PC-3 (cell line): Measurements from ENCODE around the gene NELFA. TPM values are rescaled to one million over a fixed set of nuclear protein-coding genes. Genes with fewer than 3 reads are reported as not detected.

Experiments
- ATAC-seq: fragments of 200-7000 bp; cut with Tn5 transposase; 2 replicates; pipeline ENCODE4 v1.9.1; 2020; ENCODE audit warnings: mild to moderate bottlenecking, moderate library complexity
- BruUV-seq: library from RNA; stranded (reverse); fragments of 400-500 nt; replicated peaks from 2 replicates; lab custom pipeline; 2021; lab: Mats Ljungman, UMichigan
- CTCF ChIA-PET: fragments of 300-600 bp; sonication (Branson Sonifier 250); formaldehyde crosslinking; loops from one replicate; lab custom pipeline; 2022; ENCODE audit warnings: antibody characterized with exemption; lab: Charles Lee
- POLR2A ChIA-PET: fragments of 300-600 bp; sonication (Branson Sonifier 250); formaldehyde crosslinking; loops from one replicate; lab custom pipeline; 2022; ENCODE audit warnings: antibody characterized with exemption; ENCODE audit not compliant: unreplicated experiment; lab: Charles Lee
- DNase-seq: peaks from one replicate; pipeline ENCODE4 v3.0.0-alpha.2; 2015
- H2AFZ ChIP-seq: fragments of 300-600 bp; sonication (generic); 2 replicates; pipeline ENCODE4 v1.6.0; 2016; ENCODE audit warnings: antibody characterized with exemption, low read length
- H3F3A ChIP-seq: fragments of 300-600 bp; sonication (generic); one replicate; pipeline ENCODE4 v1.6.0; 2017; ENCODE audit warnings: antibody characterized with exemption, low read length, control low read depth, mild to moderate bottlenecking; ENCODE audit not compliant: unreplicated experiment
- H3K27ac ChIP-seq: fragments of 300-600 bp; sonication (generic); 2 replicates; pipeline ENCODE4 v1.5.1; 2016; ENCODE audit warnings: mild to moderate bottlenecking, low read length
- H3K27me3 ChIP-seq: fragments of 300-600 bp; sonication (generic); 2 replicates; pipeline ENCODE4 v1.6.1; 2016; ENCODE audit warnings: low read length, mixed read lengths
- H3K36me3 ChIP-seq: fragments of 300-600 bp; sonication (generic); 2 replicates; pipeline ENCODE4 v1.6.1; 2016; ENCODE audit warnings: low read depth, mixed run types, low read length, mixed read lengths
- H3K4me1 ChIP-seq: fragments of 300-600 bp; sonication (generic); 2 replicates; pipeline ENCODE4 v1.5.1; 2016; ENCODE audit warnings: low read length; ENCODE audit not compliant: insufficient read depth
- H3K4me2 ChIP-seq: fragments of 300-600 bp; sonication (generic); 2 replicates; pipeline ENCODE4 v1.6.0; 2016; ENCODE audit warnings: low read length
- H3K4me3 ChIP-seq: fragments of 300-600 bp; sonication (generic); 2 replicates; pipeline ENCODE4 v1.5.1; 2016; ENCODE audit warnings: mild to moderate bottlenecking, low read length, mixed read lengths
- H3K79me2 ChIP-seq: fragments of 300-600 bp; sonication (generic); 2 replicates; pipeline ENCODE4 v1.6.1; 2017; ENCODE audit warnings: low read length, mixed read lengths
- H3K9ac ChIP-seq: fragments of 300-600 bp; sonication (generic); 2 replicates; pipeline ENCODE4 v1.6.0; 2016; ENCODE audit warnings: mild to moderate bottlenecking, low read length
- H3K9me2 ChIP-seq: fragments of 300-600 bp; sonication (generic); replicated peaks from 2 replicates; pipeline ENCODE4 v1.6.1; 2016; ENCODE audit warnings: mixed run types, low read length, mixed read lengths
- H3K9me3 ChIP-seq: fragments of 300-600 bp; sonication (generic); 2 replicates; pipeline ENCODE4 v1.6.1; 2016; ENCODE audit warnings: low read length, mixed read lengths
- H4K20me1 ChIP-seq: fragments of 300-600 bp; sonication (generic); 2 replicates; pipeline ENCODE4 v1.6.1; 2016; ENCODE audit warnings: low read length, mixed read lengths
- EZH2 ChIP-seq: fragments of 300-600 bp; sonication (generic); IDR thresholded peaks from one replicate; pipeline ENCODE4 v1.6.1; 2017; ENCODE audit warnings: antibody characterized with exemption, mild to moderate bottlenecking, low read length; ENCODE audit not compliant: unreplicated experiment
- EZH2phosphoT487 ChIP-seq: fragments of 300-600 bp; sonication (generic); IDR thresholded peaks from 2 replicates; pipeline ENCODE4 v1.6.1; 2018; ENCODE audit warnings: mild to moderate bottlenecking, antibody characterized with exemption, low read length, borderline replicate concordance
- intact Hi-C: fragments of 100-400 bp; cut with micrococcal nuclease; formaldehyde crosslinking; loops from 2 replicates; pipeline ENCODE4 v1.9.0; 2023
- total RNA-seq: library from RNA; depleted of rRNA; stranded (reverse); fragments of >200 nt; gene quantifications from 2 replicates; pipeline ENCODE4 v1.2.3, GENCODE V29; 2014
- TF ChIP-seq, protein P1 (sequence below): fragments of 300-600 bp; sonication (generic); conservative IDR thresholded peaks from 2 replicates; pipeline ENCODE4 v1.5.1; 2017; ENCODE audit warnings: antibody characterized with exemption, low read depth, mild to moderate bottlenecking, low read length

Gene NELFA
- total RNA-seq, 1 experiment from 2014 or later = 30.0 TPM

DNA sequence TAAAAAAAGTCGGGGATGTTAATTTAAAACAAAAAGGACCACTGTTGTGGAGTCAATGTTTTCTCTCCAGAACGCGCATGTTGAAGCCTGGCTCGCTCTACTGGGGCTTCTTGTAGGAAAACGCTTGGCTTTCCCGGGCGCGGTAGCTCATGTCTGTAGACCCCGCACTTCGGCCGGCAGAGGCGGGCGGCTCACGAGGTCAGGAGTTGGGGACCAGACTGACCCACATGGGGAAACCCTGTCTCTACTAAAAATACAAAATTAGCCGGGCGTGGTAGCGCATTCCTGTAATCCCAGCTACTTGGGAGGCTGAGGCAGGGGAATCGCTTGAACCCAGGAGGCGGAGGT, 15.6 kb downstream of the NELFA start:
- TF ChIP-seq, protein P1, sequence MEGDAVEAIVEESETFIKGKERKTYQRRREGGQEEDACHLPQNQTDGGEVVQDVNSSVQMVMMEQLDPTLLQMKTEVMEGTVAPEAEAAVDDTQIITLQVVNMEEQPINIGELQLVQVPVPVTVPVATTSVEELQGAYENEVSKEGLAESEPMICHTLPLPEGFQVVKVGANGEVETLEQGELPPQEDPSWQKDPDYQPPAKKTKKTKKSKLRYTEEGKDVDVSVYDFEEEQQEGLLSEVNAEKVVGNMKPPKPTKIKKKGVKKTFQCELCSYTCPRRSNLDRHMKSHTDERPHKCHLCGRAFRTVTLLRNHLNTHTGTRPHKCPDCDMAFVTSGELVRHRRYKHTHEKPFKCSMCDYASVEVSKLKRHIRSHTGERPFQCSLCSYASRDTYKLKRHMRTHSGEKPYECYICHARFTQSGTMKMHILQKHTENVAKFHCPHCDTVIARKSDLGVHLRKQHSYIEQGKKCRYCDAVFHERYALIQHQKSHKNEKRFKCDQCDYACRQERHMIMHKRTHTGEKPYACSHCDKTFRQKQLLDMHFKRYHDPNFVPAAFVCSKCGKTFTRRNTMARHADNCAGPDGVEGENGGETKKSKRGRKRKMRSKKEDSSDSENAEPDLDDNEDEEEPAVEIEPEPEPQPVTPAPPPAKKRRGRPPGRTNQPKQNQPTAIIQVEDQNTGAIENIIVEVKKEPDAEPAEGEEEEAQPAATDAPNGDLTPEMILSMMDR = no peak
- TF ChIP-seq EZH2 (no peak), EZH2phosphoT487 (no peak)
- Histone ChIP-seq H4K20me1 (peaks cover 14% of the 10 kb centered on the region; the same call in 1 of the 2 replicates), H3F3A (no peaks in the 10 kb centered on the region), H3K9ac (no peak overlapping the region), H2AFZ (no peak overlapping the region), H3K79me2 (peaks cover 61% of the 10 kb centered on the region), H3K36me3 (peaks cover 8% of the 10 kb centered on the region; the same call in 1 of the 2 replicates), H3K4me2 (no peak overlapping the region), H3K4me3 (no peak overlapping the region), H3K9me3 (no peaks in the 10 kb centered on the region), H3K27me3 (no peaks in the 10 kb centered on the region), H3K27ac (no peak overlapping the region), H3K9me2 (no peaks in the 10 kb centered on the region), H3K4me1 (peaks cover 19% of the 10 kb centered on the region)
- ChIA-PET CTCF (no interaction called here), POLR2A (no interaction called here)
- no peak for DNase-seq
- no peak for ATAC-seq
- intact Hi-C loops = no loop called here
- no TSS peak for BruUV-seq

DNA sequence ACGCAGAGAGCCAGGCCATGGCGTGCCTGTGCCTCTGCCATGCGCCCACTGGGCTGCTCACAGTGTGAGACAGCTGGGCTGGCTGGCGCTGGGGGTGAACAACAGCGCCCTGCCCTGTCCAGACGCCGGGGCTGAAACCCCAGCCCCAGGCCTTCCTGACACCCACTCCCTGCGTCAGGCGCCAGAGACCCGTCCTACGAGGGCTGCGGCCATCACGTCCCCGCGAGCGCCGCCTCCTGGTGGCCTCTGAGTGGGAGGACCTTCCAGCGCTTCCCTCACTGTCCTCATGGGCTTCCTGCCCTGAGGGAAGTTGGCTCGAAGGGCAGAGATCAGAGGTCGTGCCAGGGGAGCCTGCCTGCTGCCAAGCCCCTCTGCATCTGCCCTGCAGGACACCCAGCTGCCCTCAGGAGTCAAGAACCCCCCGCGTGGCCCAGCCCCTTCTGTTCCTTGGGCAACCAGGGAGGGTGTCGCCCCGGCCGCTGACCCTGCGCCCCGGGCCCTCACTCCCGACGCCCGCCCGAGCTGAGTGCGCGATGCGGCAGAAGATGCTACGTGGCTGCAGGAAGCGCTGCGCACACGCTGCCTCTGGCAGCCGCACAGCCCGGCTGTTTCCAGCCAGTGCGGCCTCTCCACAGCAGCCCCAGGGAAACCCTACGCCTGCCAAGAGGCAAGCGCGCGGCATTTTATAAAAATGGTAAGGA, 16.2 kb downstream of the NELFA start:
- H2AFZ ChIP-seq = no peak overlapping the region
- CTCF ChIA-PET = no interaction called here
- no TSS peak for BruUV-seq

More for the DNA sequence above, 16.2 kb downstream of the NELFA start:
- Histone ChIP-seq H3K4me1 (peaks cover 14% of the 10 kb centered on the region), H3K9me3 (no peaks in the 10 kb centered on the region), H3K27ac (no peak overlapping the region), H3K27me3 (no peaks in the 10 kb centered on the region), H3K79me2 (peaks cover 56% of the 10 kb centered on the region), H4K20me1 (peaks cover 9% of the 10 kb centered on the region; the same call in 1 of the 2 replicates), H3K4me2 (no peak overlapping the region), H3K9ac (no peak overlapping the region), H3K36me3 (peaks cover 7% of the 10 kb centered on the region; the same call in 1 of the 2 replicates), H3K9me2 (no peaks in the 10 kb centered on the region), H3K4me3 (no peak overlapping the region), H3F3A (no peaks in the 10 kb centered on the region)
- intact Hi-C loops = no loop called here
- DNase-seq (no peak), ATAC-seq (no peak)
- TF ChIP-seq, protein P1 = no peak
- TF ChIP-seq EZH2 = no peak
- no peak for TF ChIP-seq EZH2phosphoT487
- POLR2A ChIA-PET = no interaction called here
